ENCODE data around the gene BDKRB1.

- TF ChIP-seq, protein P1, sequence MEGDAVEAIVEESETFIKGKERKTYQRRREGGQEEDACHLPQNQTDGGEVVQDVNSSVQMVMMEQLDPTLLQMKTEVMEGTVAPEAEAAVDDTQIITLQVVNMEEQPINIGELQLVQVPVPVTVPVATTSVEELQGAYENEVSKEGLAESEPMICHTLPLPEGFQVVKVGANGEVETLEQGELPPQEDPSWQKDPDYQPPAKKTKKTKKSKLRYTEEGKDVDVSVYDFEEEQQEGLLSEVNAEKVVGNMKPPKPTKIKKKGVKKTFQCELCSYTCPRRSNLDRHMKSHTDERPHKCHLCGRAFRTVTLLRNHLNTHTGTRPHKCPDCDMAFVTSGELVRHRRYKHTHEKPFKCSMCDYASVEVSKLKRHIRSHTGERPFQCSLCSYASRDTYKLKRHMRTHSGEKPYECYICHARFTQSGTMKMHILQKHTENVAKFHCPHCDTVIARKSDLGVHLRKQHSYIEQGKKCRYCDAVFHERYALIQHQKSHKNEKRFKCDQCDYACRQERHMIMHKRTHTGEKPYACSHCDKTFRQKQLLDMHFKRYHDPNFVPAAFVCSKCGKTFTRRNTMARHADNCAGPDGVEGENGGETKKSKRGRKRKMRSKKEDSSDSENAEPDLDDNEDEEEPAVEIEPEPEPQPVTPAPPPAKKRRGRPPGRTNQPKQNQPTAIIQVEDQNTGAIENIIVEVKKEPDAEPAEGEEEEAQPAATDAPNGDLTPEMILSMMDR (IDR thresholded peaks at IDR 0.05): no peak
- TF ChIP-seq POLR2A (IDR thresholded peaks at IDR 0.05): no peak
These were observed 11.3 kb downstream of the BDKRB1 start for GRCh38 chr14:96267336-96267735.

All from lower leg skin (tissue), 3 donors.